Bronchial epithelial cell (primary cell): ENCODE results near the gene OTOR. TPM values are rescaled to one million over a fixed set of nuclear protein-coding genes. Genes with fewer than 3 reads are reported as not detected.

Experiments used
- DNase-seq: peaks from one replicate; pipeline ENCODE4 v3.0.0-alpha.2; 2010; ENCODE audit warnings: low read depth
- FAIRE-seq: peaks from 2 replicates; lab custom pipeline; 2011; peaks lifted over from hg19 to GRCh38; lab: Jason Lieb, UNC
- H3K27me3 ChIP-seq: 2 replicates; pipeline ENCODE4 v1.5.1; 2011; ENCODE audit warnings: low read length; ENCODE audit not compliant: control insufficient read depth, insufficient read depth
- H3K36me3 ChIP-seq: 2 replicates; pipeline ENCODE4 v1.5.1; 2011; ENCODE audit warnings: low read length; ENCODE audit not compliant: control insufficient read depth, insufficient read depth
- H3K4me3 ChIP-seq: 2 replicates; pipeline ENCODE4 v1.5.1; 2011; ENCODE audit warnings: mild to moderate bottlenecking, low read depth, low read length, control low read depth
- total RNA-seq: library from RNA; depleted of rRNA; stranded (reverse); fragments of >200 nt; gene quantifications from 2 replicates; pipeline ENCODE4 v1.2.1, GENCODE V29; 2014
- TF ChIP-seq, protein P1 (sequence below): IDR thresholded peaks from 2 replicates; pipeline ENCODE4 v1.5.1; 2011; ENCODE audit warnings: mild to moderate bottlenecking, moderate library complexity, low read length, control low read depth, inconsistent platforms; ENCODE audit not compliant: insufficient read depth, severe bottlenecking

The OTOR gene
- total RNA-seq, 1 donor from 2014 or later: not detected

DNA sequence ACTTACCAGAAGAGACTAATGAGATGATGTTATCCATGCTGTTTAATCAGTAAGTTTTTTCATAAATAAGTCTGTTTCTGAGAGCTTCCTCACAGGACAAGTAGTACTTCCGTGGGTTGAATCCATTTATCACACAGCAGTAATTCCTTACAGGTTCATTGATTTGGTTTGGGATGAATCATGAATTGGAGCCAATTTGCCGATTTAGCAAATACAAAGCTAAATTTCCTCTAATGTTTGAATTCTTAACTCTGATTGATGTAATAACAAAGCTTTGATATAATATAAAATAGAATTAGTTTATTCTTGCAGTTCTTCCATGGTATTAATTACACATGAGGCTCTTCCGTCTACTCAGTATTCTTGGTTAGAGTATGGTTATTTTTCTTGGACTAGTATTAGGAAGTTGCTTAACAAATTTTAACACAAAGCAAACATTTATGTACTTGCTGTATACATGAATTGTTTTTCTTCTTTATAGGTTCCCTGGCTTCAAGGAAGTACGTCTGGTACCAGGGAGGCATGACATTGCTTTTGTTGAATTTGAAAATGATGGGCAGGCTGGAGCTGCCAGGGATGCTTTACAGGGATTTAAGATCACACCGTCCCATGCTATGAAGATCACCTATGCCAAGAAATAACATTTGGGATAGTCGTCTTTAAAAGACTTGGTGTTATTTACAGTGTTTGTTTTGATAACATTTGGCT, 7.6 kb upstream of the OTOR start:
- peaks cover 2% of the 10 kb centered on the region for H3K36me3 ChIP-seq

DNA sequence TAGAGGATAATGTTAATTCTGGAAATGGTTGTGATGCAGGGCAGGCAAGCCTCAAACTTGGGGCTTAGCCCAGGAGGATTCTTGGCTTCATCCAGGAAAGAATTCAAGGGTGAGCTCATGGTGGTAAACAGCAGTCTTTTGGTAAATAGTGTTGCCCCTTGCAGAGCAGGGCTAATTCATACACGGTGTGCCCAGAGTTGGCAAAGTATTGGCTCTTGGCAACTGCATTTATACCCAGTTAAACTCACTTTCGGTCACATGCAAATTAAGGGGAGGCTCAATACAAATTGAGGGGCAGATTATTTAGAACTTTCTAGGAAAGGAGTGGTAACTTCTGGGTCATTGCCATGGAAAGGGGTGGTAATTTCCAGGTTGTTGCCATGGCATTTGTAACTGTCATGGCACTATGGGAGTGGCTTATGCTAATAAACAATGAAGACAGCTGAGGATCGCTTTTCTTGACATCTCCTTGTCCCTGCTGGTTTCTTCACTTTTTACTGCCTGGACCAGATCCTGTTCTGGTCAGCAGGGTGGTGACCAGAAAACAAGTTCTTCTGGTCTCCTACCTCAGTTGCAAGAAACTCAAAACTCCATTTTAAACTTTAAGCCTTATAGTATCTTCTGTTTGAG, 3.9 kb upstream of the OTOR start:
- H3K36me3 ChIP-seq: no peaks in the 10 kb centered on the region
- H3K4me3 ChIP-seq: no peak overlapping the region
- no peaks in the 10 kb centered on the region for H3K27me3 ChIP-seq
- DNase-seq (no peak), FAIRE-seq (no peak)
- TF ChIP-seq, protein P1, sequence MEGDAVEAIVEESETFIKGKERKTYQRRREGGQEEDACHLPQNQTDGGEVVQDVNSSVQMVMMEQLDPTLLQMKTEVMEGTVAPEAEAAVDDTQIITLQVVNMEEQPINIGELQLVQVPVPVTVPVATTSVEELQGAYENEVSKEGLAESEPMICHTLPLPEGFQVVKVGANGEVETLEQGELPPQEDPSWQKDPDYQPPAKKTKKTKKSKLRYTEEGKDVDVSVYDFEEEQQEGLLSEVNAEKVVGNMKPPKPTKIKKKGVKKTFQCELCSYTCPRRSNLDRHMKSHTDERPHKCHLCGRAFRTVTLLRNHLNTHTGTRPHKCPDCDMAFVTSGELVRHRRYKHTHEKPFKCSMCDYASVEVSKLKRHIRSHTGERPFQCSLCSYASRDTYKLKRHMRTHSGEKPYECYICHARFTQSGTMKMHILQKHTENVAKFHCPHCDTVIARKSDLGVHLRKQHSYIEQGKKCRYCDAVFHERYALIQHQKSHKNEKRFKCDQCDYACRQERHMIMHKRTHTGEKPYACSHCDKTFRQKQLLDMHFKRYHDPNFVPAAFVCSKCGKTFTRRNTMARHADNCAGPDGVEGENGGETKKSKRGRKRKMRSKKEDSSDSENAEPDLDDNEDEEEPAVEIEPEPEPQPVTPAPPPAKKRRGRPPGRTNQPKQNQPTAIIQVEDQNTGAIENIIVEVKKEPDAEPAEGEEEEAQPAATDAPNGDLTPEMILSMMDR: no peak

More for the DNA sequence above, 7.6 kb upstream of the OTOR start:
- FAIRE-seq: no peak
- DNase-seq: no peak
- no peaks in the 10 kb centered on the region for H3K27me3 ChIP-seq
- no peak overlapping the region for H3K4me3 ChIP-seq
- TF ChIP-seq, protein P1: no peak

DNA sequence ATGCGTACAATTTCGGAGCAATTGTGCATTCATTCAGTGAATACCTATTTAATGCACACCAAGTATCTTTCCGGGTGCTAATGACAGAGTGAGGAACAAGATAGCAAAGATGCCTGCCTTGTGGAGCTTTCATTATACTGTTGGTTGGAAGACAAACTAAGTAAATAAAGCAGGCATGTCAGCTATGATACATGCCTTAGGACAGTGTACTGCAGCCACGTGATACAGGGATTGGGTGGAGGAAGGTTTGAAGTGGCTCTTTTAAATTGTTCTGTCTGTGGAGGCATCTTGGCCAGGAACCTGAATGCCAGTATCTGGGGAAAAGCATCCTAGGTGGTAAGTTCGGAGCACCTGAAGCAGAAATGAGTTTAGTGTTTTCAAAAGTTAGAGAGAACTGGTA, 3.0 kb upstream of the OTOR start:
- H3K27me3 ChIP-seq: no peaks in the 10 kb centered on the region
- peak; percentile 15 for DNase-seq
- FAIRE-seq: no peak
- no peaks in the 10 kb centered on the region for H3K36me3 ChIP-seq
- TF ChIP-seq, protein P1: no peak
- H3K4me3 ChIP-seq: no peak overlapping the region

DNA sequence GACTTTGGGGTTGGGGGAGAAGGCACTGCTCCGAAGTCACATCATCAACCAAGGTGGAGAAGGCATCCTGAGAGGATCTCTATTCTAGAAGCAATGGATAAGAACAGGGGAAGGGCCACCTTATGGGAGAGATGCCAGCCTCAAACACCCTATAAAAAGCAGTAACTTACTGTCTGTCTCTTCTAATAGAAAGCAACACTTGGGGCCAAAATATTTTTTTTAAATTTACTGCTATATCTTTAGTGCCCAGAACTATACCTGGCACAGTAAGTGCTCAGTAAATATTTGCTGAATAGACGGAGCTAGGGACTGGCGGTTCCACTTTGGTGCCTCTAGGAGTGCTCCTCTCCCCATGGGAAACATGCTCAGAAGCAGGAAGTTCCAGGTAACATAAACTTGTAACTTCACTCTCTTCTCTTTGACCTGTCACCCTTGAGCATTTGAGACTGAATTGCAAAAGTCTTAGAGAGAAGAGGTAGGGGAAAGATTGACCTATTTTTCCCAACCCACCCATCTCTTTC, 807 bp upstream of the OTOR start:
- Histone ChIP-seq H3K36me3 (no peaks in the 10 kb centered on the region), H3K4me3 (no peak overlapping the region), H3K27me3 (no peaks in the 10 kb centered on the region)
- DNase-seq (peak; percentile 10), FAIRE-seq (no peak)
- TF ChIP-seq, protein P1: peak; percentile 19

DNA sequence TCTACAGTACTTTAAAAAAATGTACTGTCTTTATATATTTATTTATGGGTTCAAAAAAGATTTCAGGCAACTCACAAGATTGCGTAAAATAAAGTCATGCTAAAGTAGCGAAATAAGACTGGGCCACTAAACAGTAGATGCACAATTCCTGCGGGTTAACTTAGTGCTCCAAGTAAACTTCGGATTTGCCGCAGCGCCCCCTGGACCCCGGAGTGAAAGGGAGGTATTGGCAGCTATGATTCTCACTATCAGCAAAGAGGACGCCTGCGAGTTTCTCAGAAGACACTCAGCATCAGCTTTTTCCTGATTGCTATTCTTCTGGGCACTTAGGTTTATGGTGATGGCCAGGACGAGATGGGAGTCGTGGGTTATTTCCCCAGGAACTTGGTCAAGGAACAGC, 1.4 kb downstream of the OTOR start:
- Histone ChIP-seq H3K27me3 (no peaks in the 10 kb centered on the region), H3K4me3 (no peak overlapping the region), H3K36me3 (no peaks in the 10 kb centered on the region)
- FAIRE-seq: peak; percentile 43
- DNase-seq: no peak
- TF ChIP-seq, protein P1: no peak
